ENCODE results near the gene GNLY. TPM values are rescaled to one million over a fixed set of nuclear protein-coding genes. Genes with fewer than 3 reads are reported as not detected.
"Not testable (repeated sequence)": the region's sequence is repeated elsewhere in the genome, so short reads cannot be mapped to it uniquely, and the experiment has no call there.

GNLY gene
- total RNA-seq, 1 experiment from 2014 or later: not detected

GRCh38 chr2:85712849-85713612 is 18.9 kb downstream of the GNLY start:
- Histone ChIP-seq H3K27me3 (replicated peaks; ENCODE audit: control insufficient read depth, insufficient read depth, low read length) (no peaks in the 10 kb centered on the region; the same call in 1 of the 2 replicates), H3K36me3 (ENCODE audit: control insufficient read depth, insufficient read depth, low read length) (no peaks in the 10 kb centered on the region), H3K4me3 (ENCODE audit: low read depth, low read length) (no peak overlapping the region), H3K9me3 (no peaks in the 10 kb centered on the region), H3K4me1 (no peaks in the 10 kb centered on the region)
- H3K27me3 Mint-ChIP-seq (ENCODE audit: insufficient read depth, unreplicated experiment): no peaks in the 10 kb centered on the region
- no peak for TF ChIP-seq CTCF (IDR thresholded peaks at IDR 0.05; ENCODE audit: insufficient read depth in 1 of 2, low read depth in 1 of 2, low read length in 1 of 2, severe bottlenecking in 1 of 2, unreplicated experiment in 1 of 2)
- no peaks in the 10 kb centered on the region for H3K36me3 Mint-ChIP-seq (ENCODE audit: insufficient read depth, unreplicated experiment)
- no peak overlapping the region for H3K27ac Mint-ChIP-seq (ENCODE audit: unreplicated experiment)
- no peak overlapping the region for H3K4me3 Mint-ChIP-seq (ENCODE audit: unreplicated experiment)
- intact Hi-C loops (cut with micrococcal nuclease; ENCODE audit: unreplicated experiment): no loop called here
- H3K4me1 Mint-ChIP-seq (ENCODE audit: low read depth, unreplicated experiment): no peaks in the 10 kb centered on the region
- POLR2A ChIA-PET: no interaction called here
- DNase-seq: no peak
- no TSS peak for BruUV-seq (replicated peaks)
- CTCF ChIA-PET: no interaction called here
- H3K9me3 Mint-ChIP-seq (ENCODE audit: unreplicated experiment): no peaks in the 10 kb centered on the region

DNA sequence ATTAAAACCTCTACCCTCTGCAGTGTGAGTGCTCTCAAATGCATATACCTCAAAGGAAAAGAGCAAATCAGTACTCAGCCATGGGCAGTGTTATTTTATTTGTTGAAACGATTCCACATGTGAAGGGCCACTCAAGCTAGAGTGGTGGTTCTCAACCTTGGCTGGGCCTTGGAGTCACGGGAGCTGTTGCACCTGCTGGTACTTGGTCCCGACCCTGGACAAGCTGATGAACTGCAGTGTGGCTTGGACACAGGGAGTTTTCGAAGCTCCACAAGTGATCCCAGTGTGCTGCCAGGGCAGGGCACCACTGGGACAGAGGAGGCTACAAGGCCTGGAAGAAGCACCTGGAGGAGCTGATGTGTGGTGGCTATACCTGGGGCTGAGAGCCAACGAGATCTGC is 19.7 kb downstream of the GNLY start:
- H3K9me3 Mint-ChIP-seq (ENCODE audit: unreplicated experiment): no peaks in the 10 kb centered on the region
- no peaks in the 10 kb centered on the region for H3K27me3 Mint-ChIP-seq (ENCODE audit: insufficient read depth, unreplicated experiment)
- Histone ChIP-seq H3K9me3 (no peaks in the 10 kb centered on the region), H3K36me3 (ENCODE audit: control insufficient read depth, insufficient read depth, low read length) (no peaks in the 10 kb centered on the region), H3K4me3 (ENCODE audit: low read depth, low read length) (no peak overlapping the region), H3K27me3 (replicated peaks; ENCODE audit: control insufficient read depth, insufficient read depth, low read length) (no peaks in the 10 kb centered on the region; the same call in 1 of the 2 replicates), H3K4me1 (no peaks in the 10 kb centered on the region)
- H3K4me3 Mint-ChIP-seq (ENCODE audit: unreplicated experiment): no peak overlapping the region
- no peaks in the 10 kb centered on the region for H3K36me3 Mint-ChIP-seq (ENCODE audit: insufficient read depth, unreplicated experiment)
- no peaks in the 10 kb centered on the region for H3K4me1 Mint-ChIP-seq (ENCODE audit: low read depth, unreplicated experiment)
- ChIA-PET CTCF (no interaction called here), POLR2A (no interaction called here)
- no TSS peak for BruUV-seq (replicated peaks)
- TF ChIP-seq CTCF (IDR thresholded peaks at IDR 0.05; ENCODE audit: insufficient read depth in 1 of 2, low read depth in 1 of 2, low read length in 1 of 2, severe bottlenecking in 1 of 2, unreplicated experiment in 1 of 2): no peak
- no peak for DNase-seq
- intact Hi-C loops (cut with micrococcal nuclease; ENCODE audit: unreplicated experiment): no loop called here
- H3K27ac Mint-ChIP-seq (ENCODE audit: unreplicated experiment): no peak overlapping the region

GRCh38 chr2:85714421-85714820 is 20.3 kb downstream of the GNLY start:
- POLR2A ChIA-PET; H3K4me3 Mint-ChIP-seq (ENCODE audit: unreplicated experiment); H3K4me1 Mint-ChIP-seq (ENCODE audit: low read depth, unreplicated experiment); H3K36me3 ChIP-seq (ENCODE audit: control insufficient read depth, insufficient read depth, low read length); H3K4me3 ChIP-seq (ENCODE audit: low read depth, low read length); DNase-seq; H3K4me1 ChIP-seq; H3K9me3 ChIP-seq; H3K27me3 ChIP-seq (replicated peaks; ENCODE audit: control insufficient read depth, insufficient read depth, low read length); H3K9me3 Mint-ChIP-seq (ENCODE audit: unreplicated experiment); BruUV-seq (replicated peaks); H3K27ac Mint-ChIP-seq (ENCODE audit: unreplicated experiment); H3K27me3 Mint-ChIP-seq (ENCODE audit: insufficient read depth, unreplicated experiment); H3K36me3 Mint-ChIP-seq (ENCODE audit: insufficient read depth, unreplicated experiment); CTCF ChIA-PET; intact Hi-C loops (cut with micrococcal nuclease; ENCODE audit: unreplicated experiment): not testable (repeated sequence)
